HL-60/S4 treated with retinoic acid at 250 ng/mL for 4 days and 3 days (cell line): Measurements from ENCODE around the gene STXBP2.

Source experiments
- in situ Hi-C: fragments of 300-500 bp; cut with MboI; formaldehyde crosslinking; loops from 2 replicates; pipeline ENCODE4 v1.7.0; 2022; ENCODE audit warnings: low sequenced_read_pairs

Gene STXBP2

DNA sequence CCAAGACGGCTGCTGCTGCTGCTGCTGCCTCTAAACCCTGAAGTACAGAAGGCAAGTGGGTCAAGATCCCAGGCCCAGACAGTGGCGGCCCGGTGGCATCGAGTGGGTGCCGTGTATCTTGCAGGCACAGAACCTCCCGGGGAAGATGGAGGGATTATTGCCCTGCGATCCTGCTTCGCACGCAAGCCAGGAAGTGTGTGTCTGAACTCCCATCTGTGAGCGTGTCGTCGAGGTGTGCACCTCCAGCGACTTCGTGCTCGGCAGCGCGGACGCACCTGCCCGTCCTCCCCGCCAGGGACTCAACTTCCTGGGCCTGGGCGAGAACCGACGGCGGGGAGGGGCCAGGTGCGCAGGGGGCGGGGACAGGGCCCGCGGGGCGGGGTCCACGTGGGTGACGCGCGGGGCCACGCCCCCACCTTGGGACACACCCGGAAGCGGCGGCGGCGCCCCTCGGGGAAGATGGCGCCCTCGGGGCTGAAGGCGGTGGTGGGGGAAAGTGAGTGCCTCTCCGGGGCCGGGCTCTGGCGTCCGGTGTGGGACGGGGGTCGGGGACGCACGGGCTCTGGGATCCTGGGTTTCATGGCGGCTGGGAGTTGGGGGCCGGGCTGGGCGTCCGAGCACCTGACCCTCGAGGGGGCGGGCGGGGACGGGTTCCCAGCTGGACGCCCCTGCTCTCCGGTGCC is at the start of gene STXBP2:
TSS of gene STXBP2 (plus strand) at position 420 of the 683 bp plus-strand sequence. CDS start at position 460, 40 bp downstream.
- in situ Hi-C loops, result no loop called here

DNA sequence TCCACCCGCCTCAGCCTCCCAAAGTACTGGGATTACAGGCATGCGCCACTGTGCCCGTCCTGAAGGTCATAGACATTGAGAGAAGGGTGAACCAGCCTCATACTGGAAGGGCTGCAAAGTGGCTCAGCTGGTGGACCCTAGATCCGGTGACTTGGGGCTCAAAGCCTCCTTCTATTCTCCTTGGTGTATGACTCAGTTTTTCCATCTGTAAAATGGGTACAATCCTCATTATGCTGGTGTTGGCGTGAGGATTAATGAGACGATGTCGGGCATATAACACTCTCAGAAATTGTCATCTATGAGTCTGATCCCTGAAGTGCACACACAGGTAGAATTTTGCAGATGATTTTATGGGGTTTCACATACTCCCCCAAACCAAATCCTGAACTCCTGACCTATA is 47.1 kb upstream of the STXBP2 start:
- in situ Hi-C loops, result no loop called here

DNA sequence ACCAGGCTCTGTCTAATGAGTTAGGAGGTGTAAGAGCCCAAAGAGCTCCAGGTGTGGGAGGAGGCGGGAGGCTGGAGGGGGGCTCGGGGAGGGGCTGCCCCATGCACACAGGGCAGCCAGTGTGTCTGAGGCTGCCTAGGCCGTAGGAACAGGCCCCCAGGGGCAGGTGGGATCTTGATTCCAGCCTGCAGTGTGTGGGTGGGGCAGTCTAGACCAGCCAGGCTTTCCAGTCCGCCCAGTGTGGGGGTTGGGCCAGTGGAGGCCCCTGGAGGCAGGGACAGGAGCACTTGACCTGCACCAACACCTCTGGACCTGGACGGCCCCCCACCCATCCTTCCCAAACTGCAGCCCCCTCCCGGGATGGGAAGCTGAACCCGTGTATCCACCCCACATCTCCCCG is 46.7 kb upstream of the STXBP2 start:
- in situ Hi-C loops, result no loop called here

DNA sequence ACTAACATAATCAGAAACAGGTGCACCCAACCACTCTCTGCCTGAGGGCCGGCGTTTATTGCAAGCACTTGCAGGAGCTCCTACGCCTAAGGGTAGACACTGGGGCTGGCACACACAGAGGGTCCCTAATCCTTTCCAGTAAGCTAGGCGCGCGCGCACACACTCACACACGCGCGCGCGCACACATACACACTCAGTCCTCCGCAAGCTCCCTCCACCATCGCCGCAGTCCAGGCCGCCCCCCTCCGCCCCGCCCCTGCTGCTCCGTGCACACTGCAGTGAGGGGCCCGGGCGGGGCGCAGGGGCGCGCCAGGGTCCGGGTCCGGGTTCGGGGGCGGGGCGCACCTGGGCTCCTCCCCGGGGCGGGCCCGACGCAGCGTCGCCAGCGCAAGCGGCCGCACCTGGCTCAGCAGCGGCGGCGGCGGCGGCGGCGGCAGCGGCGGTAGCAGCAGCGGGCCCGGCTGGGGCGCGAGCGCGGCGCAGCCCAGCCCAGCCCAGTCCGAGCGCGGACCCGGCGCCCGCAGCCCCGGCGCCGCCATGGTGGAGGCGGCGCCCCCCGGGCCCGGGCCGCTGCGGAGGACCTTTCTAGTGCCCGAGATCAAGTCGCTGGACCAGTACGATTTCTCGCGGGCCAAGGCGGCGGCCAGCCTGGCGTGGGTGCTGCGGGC is 41.3 kb upstream of the STXBP2 start, which contains the start of gene CAMSAP3:
TSS of gene CAMSAP3 (plus strand) at position 398 of the 668 bp plus-strand sequence. CDS start at position 538, 140 bp downstream.
- in situ Hi-C loops, result no loop called here

DNA sequence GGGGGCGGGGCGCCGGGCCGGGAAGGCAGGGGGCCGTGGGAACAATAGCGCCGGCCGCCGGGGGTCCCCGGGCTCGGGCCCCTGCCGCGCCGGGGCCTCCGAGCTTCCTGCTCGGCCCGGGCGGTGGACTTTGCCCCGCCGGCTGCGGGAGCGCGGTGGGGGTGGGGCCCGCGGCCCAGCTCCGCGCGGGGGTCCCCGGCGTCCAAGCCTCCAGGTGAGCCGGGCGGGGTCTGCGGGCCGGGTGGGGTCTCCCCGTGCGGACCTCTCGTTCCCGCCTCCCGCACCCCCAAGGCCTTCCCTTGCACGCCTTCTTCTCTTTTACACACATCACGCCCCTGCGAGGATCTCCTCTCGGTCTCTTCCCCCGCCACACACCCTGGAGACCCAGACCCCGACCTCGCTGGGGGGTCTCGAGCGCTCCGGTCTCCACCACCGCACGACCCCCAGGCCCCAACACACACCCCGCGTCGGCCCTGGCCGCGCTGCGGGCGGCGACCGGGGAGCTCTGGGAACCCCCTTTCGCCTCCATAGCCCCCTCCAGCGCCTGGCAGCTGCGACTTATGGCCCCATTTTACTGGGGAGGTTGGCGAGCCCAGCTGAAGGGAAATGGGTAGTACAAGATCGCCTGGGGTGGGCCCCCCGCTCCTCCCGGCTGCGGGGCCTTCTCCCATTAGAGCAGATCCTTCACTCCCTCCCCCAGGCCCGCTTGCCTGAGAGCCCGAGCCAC is 40.5 kb upstream of the STXBP2 start:
- in situ Hi-C loops, result no loop called here

DNA sequence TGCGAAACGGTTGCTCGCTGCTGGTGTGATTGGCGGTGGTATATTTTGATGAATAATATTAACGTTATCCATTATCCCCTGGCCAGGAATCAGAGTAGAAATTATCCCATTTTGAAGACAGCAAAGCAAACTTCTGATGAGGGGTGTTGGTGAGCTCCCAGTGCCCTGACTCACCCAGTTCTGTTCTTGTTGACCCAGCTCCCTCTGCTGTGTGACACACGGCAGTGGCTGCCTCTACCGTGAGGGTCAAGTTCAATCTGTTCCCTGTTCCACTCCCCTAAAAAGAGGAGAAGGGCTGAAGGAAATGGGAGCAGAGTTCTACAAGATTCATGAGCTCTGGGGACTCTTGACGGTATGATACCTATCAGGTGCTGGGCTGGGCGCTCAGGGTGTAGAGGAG is 39.2 kb upstream of the STXBP2 start:
- in situ Hi-C loops, result no loop called here

- in situ Hi-C loops, result no loop called here
These were observed 38.7 kb upstream of the STXBP2 start for GRCh38 chr19:7598180-7598579.

DNA sequence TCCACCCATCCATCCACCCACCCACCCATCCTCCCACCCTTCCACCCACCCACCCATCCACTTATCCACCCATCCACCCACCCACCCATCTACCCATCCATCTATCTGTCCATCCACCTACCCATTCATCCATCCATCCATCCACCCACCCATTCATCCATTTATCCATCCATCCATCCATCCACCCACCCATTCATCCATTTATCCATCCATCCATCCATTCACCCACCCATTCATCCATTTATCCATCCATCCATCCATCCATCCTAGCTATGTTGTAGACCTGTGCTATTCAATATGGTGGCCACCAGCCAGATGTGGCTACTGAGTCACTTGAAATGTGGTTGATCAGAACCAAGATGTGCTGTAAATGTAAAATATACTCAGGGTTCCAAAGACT is 36.2 kb upstream of the STXBP2 start:
- in situ Hi-C loops, result no loop called here

DNA sequence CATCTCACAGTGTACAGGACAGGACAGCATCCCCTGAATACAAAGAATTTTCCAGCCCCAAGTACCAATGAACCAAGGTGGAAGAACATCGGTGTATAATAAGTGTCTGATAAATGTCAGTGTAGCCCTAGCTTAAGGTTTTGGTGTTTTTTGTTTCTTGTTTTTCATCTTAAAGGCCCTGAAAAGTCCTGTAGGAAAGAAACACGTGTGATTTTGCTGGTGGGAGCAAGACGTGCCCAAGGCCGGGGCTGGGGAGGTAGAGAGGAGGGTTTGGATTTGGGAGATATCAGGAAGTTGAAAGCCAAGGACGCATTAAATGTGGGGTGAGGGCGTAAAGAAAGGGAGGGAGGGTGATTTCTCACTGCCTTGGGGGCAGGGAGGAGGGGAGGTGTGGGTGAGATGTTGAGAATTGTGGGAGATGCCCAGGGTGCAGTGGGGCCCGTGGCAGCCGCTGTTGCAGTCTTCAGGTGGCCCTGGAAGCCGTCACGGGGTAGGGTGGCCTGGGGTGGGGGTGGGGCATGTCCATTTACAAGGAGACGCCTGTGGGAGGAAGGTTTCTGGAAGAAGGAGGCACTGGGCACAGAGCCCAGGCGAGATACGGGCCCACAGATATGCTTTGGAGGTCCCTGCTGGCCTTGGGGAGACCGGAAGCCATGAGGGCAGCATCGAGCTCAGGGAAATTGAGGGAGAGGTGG is 34.5 kb upstream of the STXBP2 start:
- in situ Hi-C loops, result no loop called here

DNA sequence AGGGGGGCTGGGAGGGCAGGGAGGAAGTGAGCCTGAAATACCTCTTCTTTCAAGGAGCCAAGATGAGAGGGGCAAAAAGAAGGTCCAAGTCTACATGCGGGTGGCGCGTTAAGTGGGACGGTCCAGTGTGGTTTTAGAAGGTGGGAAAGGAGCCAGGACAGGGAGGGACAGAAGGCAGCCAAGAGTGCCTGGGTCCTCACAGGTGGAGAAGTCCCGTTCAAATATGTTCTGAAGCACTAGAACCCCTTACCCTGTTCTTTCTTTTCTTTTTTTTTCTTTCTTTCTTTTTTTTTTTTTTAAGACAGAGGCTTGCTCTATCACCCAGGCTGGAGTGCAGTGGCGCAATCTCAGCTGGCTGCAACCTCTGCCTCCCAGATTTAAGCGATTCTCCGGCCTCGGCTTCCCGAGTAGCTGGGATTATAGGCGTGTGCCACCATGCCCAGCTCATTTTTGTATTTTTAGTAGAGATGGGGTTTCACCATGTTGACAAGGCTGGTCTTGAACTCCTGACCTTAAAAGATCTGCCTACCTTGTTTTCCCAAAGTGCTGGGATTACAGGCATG is 33.9 kb upstream of the STXBP2 start:
- in situ Hi-C loops, result no loop called here

- in situ Hi-C loops, result no loop called here
These were observed 33.0 kb upstream of the STXBP2 start for GRCh38 chr19:7603919-7604318.

DNA sequence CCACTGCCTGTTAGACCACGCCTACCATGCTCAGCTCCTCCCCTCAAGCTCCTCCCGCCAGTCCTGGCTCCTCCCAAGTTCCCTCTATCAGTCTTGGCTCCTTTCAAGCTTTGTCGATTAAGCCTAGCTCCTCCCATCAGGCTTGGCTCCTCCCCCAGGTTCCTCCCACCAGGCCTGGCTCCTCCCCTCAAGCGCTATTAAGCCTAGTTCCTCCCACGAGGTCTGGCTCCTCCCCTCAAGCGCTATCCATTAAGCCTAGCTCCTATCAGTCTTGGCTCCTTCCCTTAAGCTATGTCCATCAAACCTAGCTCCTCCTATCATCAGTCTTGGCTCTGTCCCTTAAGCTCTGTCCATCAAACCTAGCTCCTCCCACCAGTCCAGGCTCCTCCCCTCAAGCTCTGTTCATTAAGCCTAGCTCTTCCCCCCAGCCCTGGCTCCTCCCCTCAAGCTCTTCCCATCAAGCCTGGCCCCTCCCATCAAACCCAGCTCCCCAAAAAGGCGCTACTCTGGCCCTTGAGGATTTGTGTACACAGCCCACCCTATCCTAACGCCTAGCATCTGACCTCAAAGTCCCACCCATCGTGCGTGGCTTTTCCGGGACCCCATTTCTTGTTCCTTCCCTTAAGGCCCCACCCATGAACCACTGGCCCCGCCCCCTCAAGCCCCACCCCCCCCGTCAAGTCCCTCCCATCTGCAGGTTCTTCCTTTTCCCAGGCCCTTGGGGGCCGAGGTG is 31.3 kb upstream of the STXBP2 start:
- in situ Hi-C loops, result no loop called here

DNA sequence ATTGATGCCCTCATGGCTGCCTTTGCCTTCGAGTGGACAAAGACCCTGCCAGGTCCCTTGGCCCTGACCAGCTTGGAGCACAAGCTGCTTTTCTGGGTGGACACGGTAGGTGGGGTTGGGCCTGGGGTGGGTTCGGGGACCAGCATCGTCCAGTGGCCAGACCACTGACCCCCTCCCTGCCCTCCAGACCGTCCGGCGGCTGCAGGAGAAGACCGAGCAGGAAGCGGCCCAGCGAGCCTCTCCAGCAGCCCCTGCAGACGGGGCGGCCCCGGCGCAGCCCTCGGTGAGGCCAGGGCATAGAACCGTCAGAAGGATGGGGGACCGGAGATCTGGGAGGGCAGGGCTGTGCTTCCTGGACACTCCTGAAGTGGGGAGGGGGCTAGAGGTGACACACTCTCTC is 30.6 kb upstream of the STXBP2 start:
- in situ Hi-C loops, result no loop called here

GRCh38 chr19:7607212-7607873 is 29.6 kb upstream of the STXBP2 start:
- in situ Hi-C loops, result no loop called here

DNA sequence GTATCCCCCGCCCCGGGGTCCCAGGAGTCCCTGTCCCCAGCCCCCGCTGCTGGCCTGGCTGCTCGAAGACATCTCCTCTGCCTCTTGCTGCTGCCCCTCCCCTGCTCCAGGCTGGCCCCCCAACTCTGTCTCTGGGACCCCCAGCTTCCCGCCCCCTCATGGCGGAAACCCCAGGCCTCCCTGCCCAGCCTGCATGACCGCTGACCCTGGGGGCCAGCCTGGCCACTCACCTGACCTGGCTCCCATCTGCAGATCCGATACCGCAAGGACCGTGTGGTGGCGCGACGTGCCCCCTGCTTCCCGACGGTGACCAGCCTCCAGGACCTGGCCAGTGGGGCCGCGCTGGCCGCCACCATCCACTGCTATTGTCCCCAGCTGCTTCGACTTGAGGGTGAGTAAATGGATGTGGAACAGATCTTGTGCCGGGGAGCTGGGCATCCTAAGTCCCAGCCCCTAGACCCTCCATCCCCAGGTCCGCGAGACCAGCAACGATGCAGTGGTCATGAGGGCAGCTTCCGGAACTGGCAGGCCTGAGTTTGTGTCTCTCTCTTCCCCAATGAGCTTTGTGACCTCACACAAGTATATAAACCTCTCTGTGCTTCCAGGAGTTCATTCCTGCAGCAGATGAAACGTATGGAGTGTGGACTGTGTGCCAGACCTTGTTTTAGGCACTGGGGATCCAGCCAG is 28.9 kb upstream of the STXBP2 start:
- in situ Hi-C loops, result no loop called here

DNA sequence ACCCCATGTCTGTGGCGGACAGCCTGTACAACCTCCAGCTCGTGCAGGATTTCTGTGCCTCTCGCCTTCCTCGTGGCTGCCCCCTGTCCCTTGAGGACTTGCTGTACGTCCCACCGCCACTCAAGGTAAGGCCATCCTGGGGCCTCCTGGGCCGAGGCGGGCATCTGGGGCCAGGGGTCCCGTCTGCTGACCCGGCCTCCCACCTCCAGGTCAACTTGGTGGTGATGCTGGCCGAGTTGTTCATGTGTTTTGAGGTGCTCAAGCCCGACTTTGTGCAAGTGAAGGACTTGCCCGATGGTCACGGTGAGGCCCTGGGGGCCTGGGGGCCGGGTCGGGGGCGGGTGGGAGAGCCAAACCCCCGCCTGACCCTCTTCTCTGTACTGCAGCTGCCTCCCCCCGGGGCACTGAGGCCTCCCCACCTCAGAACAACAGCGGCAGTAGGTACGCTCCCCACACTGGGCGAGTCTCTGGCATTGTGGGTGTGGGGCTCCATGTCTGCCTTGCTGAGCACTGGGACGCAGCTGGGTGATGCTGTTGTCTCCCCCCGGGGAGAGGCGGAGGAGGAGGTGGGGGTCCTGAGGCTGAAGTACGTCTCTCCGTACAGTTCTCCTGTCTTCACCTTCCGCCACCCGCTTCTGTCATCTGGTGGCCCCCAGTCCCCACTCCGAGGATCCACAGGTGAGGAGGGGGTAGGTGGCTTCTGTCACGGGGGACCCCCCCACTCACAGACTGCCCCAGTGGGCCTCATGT is 26.2 kb upstream of the STXBP2 start:
- in situ Hi-C loops, result no loop called here

- in situ Hi-C loops, result no loop called here
These were observed 25.2 kb upstream of the STXBP2 start for GRCh38 chr19:7611541-7612279.
